Measurements from ENCODE around the gene PRG2. TPM values are rescaled to one million over a fixed set of nuclear protein-coding genes. Genes with fewer than 3 reads are reported as not detected.

PRG2 gene
- total RNA-seq, 2 experiments from 2014 or later = 1.8 to 2.2 TPM

- Mint-ChIP-seq H3K27ac (peak within 1 kb of the TSS; percentile 92), H3K4me1 (ENCODE audit: low read depth) (peaks cover 41% of the 10 kb centered on the region), H3K27me3 (no peaks in the 10 kb centered on the region), H3K9me3 (no peaks in the 10 kb centered on the region), H3K4me3 (peak within 1 kb of the TSS; percentile 96), H3K36me3 (peaks cover 42% of the 10 kb centered on the region)
- ChIA-PET POLR2A (interaction anchor here (0.9 to 3.5 kb wide), 4 partner anchors 21 to 240 kb away, joined by 3 to 28 read pairs (median 4); partner anchors contain the start of gene SSRP1), CTCF (interaction anchor here (0.7 to 7.8 kb wide), 10 partner anchors 21 to 374 kb away, joined by 3 to 57 read pairs (median 4); partner anchors contain the start of gene RTN4RL2)
- intact Hi-C loops (cut with micrococcal nuclease) = loop anchor here (1.0 to 10.0 kb wide), 3 partner anchors 92 to 1718 kb away; partner anchors contain the start of genes FAM111A, MED19, SSRP1 and TMX2
- DNase-seq = peak; percentile 87
Measured at GRCh38 chr11:57426929-57427726, 36.7 kb upstream of the PRG2 start, which contains the start of gene SLC43A3. Gene SLC43A3, minus strand, starts transcription at chr11:57427121. Its CDS starts 949 bp downstream, at chr11:57426172.

- peak overlapping the region; percentile 92 for H3K27ac Mint-ChIP-seq
- peak; percentile 38 for DNase-seq
- intact Hi-C loops (cut with micrococcal nuclease) = loop anchor here (5.0 to 10.0 kb wide), 2 partner anchors 286 to 1718 kb away; partner anchors contain the start of genes FAM111A, MED19 and TMX2
- no peaks in the 10 kb centered on the region for H3K27me3 Mint-ChIP-seq
- CTCF ChIA-PET = interaction anchor here (0.7 to 2.9 kb wide), 8 partner anchors 20 to 374 kb away, joined by 3 to 26 read pairs (median 4); partner anchors contain the start of genes RTN4RL2, SSRP1 and UBE2L6
- H3K4me3 Mint-ChIP-seq = peak overlapping the region; percentile 96
- peaks cover 46% of the 10 kb centered on the region for H3K4me1 Mint-ChIP-seq (ENCODE audit: low read depth)
- POLR2A ChIA-PET = interaction anchor here (0.7 to 3.5 kb wide), 6 partner anchors 20 to 240 kb away, joined by 3 to 28 read pairs (median 3); partner anchors contain the start of gene TIMM10
- no peaks in the 10 kb centered on the region for H3K9me3 Mint-ChIP-seq
- H3K36me3 Mint-ChIP-seq = peaks cover 49% of the 10 kb centered on the region
Measured at GRCh38 chr11:57426439-57426928, 36.0 kb upstream of the PRG2 start.

GRCh38 chr11:57425565-57426438 lies 35.4 kb upstream of the PRG2 start:
- Mint-ChIP-seq H3K27me3 (no peaks in the 10 kb centered on the region), H3K27ac (peak overlapping the region; percentile 92), H3K4me1 (ENCODE audit: low read depth) (peaks cover 48% of the 10 kb centered on the region), H3K36me3 (peaks cover 56% of the 10 kb centered on the region), H3K9me3 (no peaks in the 10 kb centered on the region), H3K4me3 (peak overlapping the region; percentile 96)
- ChIA-PET POLR2A (interaction anchor here (0.7 to 3.5 kb wide), 9 partner anchors 20 to 241 kb away, joined by 3 to 28 read pairs (median 5); partner anchors contain the start of genes SLC43A1, SSRP1 and TIMM10), CTCF (interaction anchor here (0.7 to 2.9 kb wide), 9 partner anchors 19 to 375 kb away, joined by 3 to 26 read pairs (median 4); partner anchors contain the start of genes RTN4RL2, SSRP1, TNKS1BP1 and UBE2L6)
- intact Hi-C loops (cut with micrococcal nuclease) = loop anchor here (1.0 to 10.0 kb wide), 10 partner anchors 34 to 1719 kb away; partner anchors contain the start of genes CLP1, FAM111A, MED19 and RTN4RL2
- DNase-seq = peak; percentile 35

- POLR2A ChIA-PET = interaction anchor here (0.8 to 3.5 kb wide), 12 partner anchors 15 to 316 kb away, joined by 3 to 28 read pairs (median 4); partner anchors contain the start of genes SELENOH, SLC43A1 and SSRP1
- peaks cover 57% of the 10 kb centered on the region for H3K4me1 Mint-ChIP-seq (ENCODE audit: low read depth)
- no peaks in the 10 kb centered on the region for H3K27me3 Mint-ChIP-seq
- intact Hi-C loops (cut with micrococcal nuclease) = loop anchor here (1.0 to 10.0 kb wide), 12 partner anchors 19 to 1720 kb away; partner anchors contain the start of genes CLP1, FAM111A, MED19 and RTN4RL2
- CTCF ChIA-PET = interaction anchor here (0.6 to 2.9 kb wide), 10 partner anchors 19 to 220 kb away, joined by 3 to 26 read pairs (median 4); partner anchors contain the start of genes RTN4RL2, SSRP1 and TNKS1BP1
- H3K4me3 Mint-ChIP-seq = peak overlapping the region; percentile 96
- DNase-seq = peak; percentile 97
- peak overlapping the region; percentile 92 for H3K27ac Mint-ChIP-seq
- H3K9me3 Mint-ChIP-seq = no peaks in the 10 kb centered on the region
- peaks cover 64% of the 10 kb centered on the region for H3K36me3 Mint-ChIP-seq
Measured at GRCh38 chr11:57424792-57425564, 34.5 kb upstream of the PRG2 start.

GRCh38 chr11:57424137-57424791 lies 33.8 kb upstream of the PRG2 start:
- intact Hi-C loops (cut with micrococcal nuclease) = loop anchor here (1.0 to 10.0 kb wide), 7 partner anchors 18 to 1721 kb away; partner anchors contain the start of genes CLP1, FAM111A and SELENOH
- ChIA-PET POLR2A (interaction anchor here (0.8 to 3.5 kb wide), 10 partner anchors 15 to 317 kb away, joined by 3 to 28 read pairs (median 4); partner anchors contain the start of genes SELENOH, SLC43A1 and SSRP1), CTCF (interaction anchor here (0.8 to 2.9 kb wide), 7 partner anchors 18 to 221 kb away, joined by 3 to 26 read pairs (median 4); partner anchors contain the start of gene RTN4RL2)
- H3K4me1 Mint-ChIP-seq (ENCODE audit: low read depth) = peaks cover 60% of the 10 kb centered on the region
- no peak for DNase-seq
- H3K4me3 Mint-ChIP-seq = peak overlapping the region; percentile 96
- peaks cover 69% of the 10 kb centered on the region for H3K36me3 Mint-ChIP-seq
- no peaks in the 10 kb centered on the region for H3K27me3 Mint-ChIP-seq
- no peaks in the 10 kb centered on the region for H3K9me3 Mint-ChIP-seq
- H3K27ac Mint-ChIP-seq = peak overlapping the region; percentile 92

GRCh38 chr11:57422669-57423068 lies 32.2 kb upstream of the PRG2 start:
- H3K27ac Mint-ChIP-seq = peak overlapping the region; percentile 34
- H3K4me1 Mint-ChIP-seq (ENCODE audit: low read depth) = peaks cover 63% of the 10 kb centered on the region
- CTCF ChIA-PET = interaction anchor here (0.6 to 1.6 kb wide), 3 partner anchors 35 to 77 kb away, joined by 3 to 5 read pairs (median 4); no protein-coding TSS in a partner anchor
- intact Hi-C loops (cut with micrococcal nuclease) = loop anchor here (10.0 kb wide), 1 partner anchor 1722 kb away; the partner anchor contains the start of gene FAM111A
- no peaks in the 10 kb centered on the region for H3K27me3 Mint-ChIP-seq
- no peaks in the 10 kb centered on the region for H3K9me3 Mint-ChIP-seq
- H3K4me3 Mint-ChIP-seq = peak overlapping the region; percentile 96
- DNase-seq = no peak
- H3K36me3 Mint-ChIP-seq = peaks cover 79% of the 10 kb centered on the region
- POLR2A ChIA-PET = interaction anchor here (0.7 to 1.8 kb wide), 2 partner anchors 13 to 16 kb away, joined by 3 to 7 read pairs; no protein-coding TSS in a partner anchor

- H3K4me3 Mint-ChIP-seq = no peak overlapping the region
Measured at GRCh38 chr11:57421805-57422204, 31.4 kb upstream of the PRG2 start.

GRCh38 chr11:57421066-57421465 lies 30.6 kb upstream of the PRG2 start:
- Mint-ChIP-seq H3K27me3 (no peaks in the 10 kb centered on the region), H3K27ac (no peak overlapping the region), H3K4me1 (ENCODE audit: low read depth) (peaks cover 64% of the 10 kb centered on the region), H3K4me3 (no peak overlapping the region), H3K9me3 (no peaks in the 10 kb centered on the region), H3K36me3 (peaks cover 90% of the 10 kb centered on the region)
- ChIA-PET POLR2A (interaction anchor here (0.6 to 1.1 kb wide), 2 partner anchors 9 to 103 kb away, joined by 3 to 4 read pairs; no protein-coding TSS in a partner anchor), CTCF (interaction anchor here (1.0 to 1.2 kb wide), 2 partner anchors 70 to 75 kb away, joined by 3 to 4 read pairs; no protein-coding TSS in a partner anchor)
- intact Hi-C loops (cut with micrococcal nuclease) = loop anchor here (10.0 kb wide), 1 partner anchor 1724 kb away; the partner anchor contains the start of gene FAM111A
- no peak for DNase-seq

More at GRCh38 chr11:57421805-57422204, 31.4 kb upstream of the PRG2 start:
- CTCF ChIA-PET = interaction anchor here (0.6 to 1.2 kb wide), 3 partner anchors 69 to 76 kb away, joined by 3 to 4 read pairs (median 3); no protein-coding TSS in a partner anchor
- peaks cover 63% of the 10 kb centered on the region for H3K4me1 Mint-ChIP-seq (ENCODE audit: low read depth)
- peaks cover 88% of the 10 kb centered on the region for H3K36me3 Mint-ChIP-seq
- H3K27ac Mint-ChIP-seq = no peak overlapping the region
- H3K9me3 Mint-ChIP-seq = no peaks in the 10 kb centered on the region
- DNase-seq = no peak
- intact Hi-C loops (cut with micrococcal nuclease) = loop anchor here (10.0 kb wide), 1 partner anchor 1723 kb away; the partner anchor contains the start of gene FAM111A
- H3K27me3 Mint-ChIP-seq = no peaks in the 10 kb centered on the region
- POLR2A ChIA-PET = interaction anchor here (1.8 kb wide), 1 partner anchor 15 kb away, joined by 7 read pairs; no protein-coding TSS in a partner anchor

GRCh38 chr11:57419146-57419545 lies 28.7 kb upstream of the PRG2 start:
- ChIA-PET POLR2A (no interaction called here), CTCF (interaction anchor here (0.7 kb wide), 1 partner anchor 9 kb away, joined by 5 read pairs; no protein-coding TSS in a partner anchor)
- Mint-ChIP-seq H3K27me3 (no peaks in the 10 kb centered on the region), H3K4me3 (no peak overlapping the region), H3K4me1 (ENCODE audit: low read depth) (peaks cover 70% of the 10 kb centered on the region), H3K36me3 (peaks cover 88% of the 10 kb centered on the region), H3K27ac (peak overlapping the region; percentile 33), H3K9me3 (no peaks in the 10 kb centered on the region)
- DNase-seq = no peak
- intact Hi-C loops (cut with micrococcal nuclease) = no loop called here

All from activated CD4-positive, alpha-beta memory T cell treated with anti-CD3 and anti-CD28 coated beads for 36 hours (primary cell).